HG03280 (cell line): ENCODE measurements around the gene IGLON5.

Source experiments
- ATAC-seq: cut with Tn5 transposase; IDR thresholded peaks from one replicate; pipeline ENCODE4 v1.9.1; 2021; ENCODE audit warnings: mild to moderate bottlenecking, moderate library complexity; ENCODE audit not compliant: unreplicated experiment

The IGLON5 gene

GRCh38 chr19:51311351-51312257 is at the start of gene IGLON5:
Gene IGLON5, plus strand, starts transcription at chr19:51311644. Its CDS starts 204 bp downstream, at chr19:51311848.
- ATAC-seq, result no peak

- no peak for ATAC-seq
Observed at GRCh38 chr19:51263808-51264207, 47.6 kb upstream of the IGLON5 start.

- no peak for ATAC-seq
Observed at GRCh38 chr19:51271067-51271466, 40.4 kb upstream of the IGLON5 start.

- ATAC-seq, result no peak
Observed at GRCh38 chr19:51272183-51272810, 39.1 kb upstream of the IGLON5 start.

- no peak for ATAC-seq
Observed at GRCh38 chr19:51274049-51274770, 37.2 kb upstream of the IGLON5 start.

- ATAC-seq, result no peak
Observed at GRCh38 chr19:51277112-51277511, 34.3 kb upstream of the IGLON5 start.

- no peak for ATAC-seq
Observed at GRCh38 chr19:51282335-51282734, 29.1 kb upstream of the IGLON5 start.

GRCh38 chr19:51285682-51286081 is 25.8 kb upstream of the IGLON5 start:
- no peak for ATAC-seq

GRCh38 chr19:51289635-51290034 is 21.8 kb upstream of the IGLON5 start:
- no peak for ATAC-seq

- no peak for ATAC-seq
Observed at GRCh38 chr19:51292971-51293370, 18.5 kb upstream of the IGLON5 start.

GRCh38 chr19:51293571-51294210 is 17.8 kb upstream of the IGLON5 start:
- no peak for ATAC-seq

- ATAC-seq, result no peak
Observed at GRCh38 chr19:51294211-51294976, 17.1 kb upstream of the IGLON5 start.

GRCh38 chr19:51294977-51295375 is 16.5 kb upstream of the IGLON5 start:
- ATAC-seq, result no peak

GRCh38 chr19:51295382-51296126 is 15.9 kb upstream of the IGLON5 start:
- ATAC-seq, result no peak

GRCh38 chr19:51296336-51297093 is 14.9 kb upstream of the IGLON5 start:
- no peak for ATAC-seq

GRCh38 chr19:51297406-51297805 is 14.0 kb upstream of the IGLON5 start:
- ATAC-seq, result no peak

- ATAC-seq, result no peak
Observed at GRCh38 chr19:51301266-51301665, 10.2 kb upstream of the IGLON5 start.

GRCh38 chr19:51305479-51305878 is 6.0 kb upstream of the IGLON5 start:
- no peak for ATAC-seq

GRCh38 chr19:51316688-51317087 is 5.2 kb downstream of the IGLON5 start:
- ATAC-seq, result no peak
